Activated CD4-positive, alpha-beta T cell treated with anti-CD3 and anti-CD28 coated beads for 36 hours (primary cell): ENCODE data around the gene ZNF417. TPM values are rescaled to one million over a fixed set of nuclear protein-coding genes. Genes with fewer than 3 reads are reported as not detected.
"Not testable (repeated sequence)": the region's sequence is repeated elsewhere in the genome, so short reads cannot be mapped to it uniquely, and the experiment has no call there.

Experiments
- ATAC-seq: fragments of 200-7000 bp; cut with Tn5 transposase; one replicate; pipeline ENCODE4 v1.10.0; 2021; ENCODE audit warnings: mild to moderate bottlenecking, moderate library complexity
- CTCF ChIA-PET: fragments of 350-600 bp; sonication (Branson Sonifier 250); formaldehyde crosslinking; loops from one replicate; lab custom pipeline; 2021; ENCODE audit warnings: antibody characterized with exemption; lab: Charles Lee
- POLR2A ChIA-PET: fragments of 350-600 bp; sonication (Branson Sonifier 250); formaldehyde crosslinking; loops from one replicate; lab custom pipeline; 2021; ENCODE audit warnings: antibody characterized with exemption, inconsistent platforms; lab: Charles Lee
- DNase-seq: peaks from one replicate; pipeline ENCODE4 v3.0.0-alpha.2; 2020
- H3K27ac Mint-ChIP-seq: one replicate; pipeline ENCODE4 v1.8.0; 2021; ENCODE audit warnings: mixed read lengths
- H3K27me3 Mint-ChIP-seq: one replicate; pipeline ENCODE4 v1.8.0; 2021; ENCODE audit warnings: mixed read lengths
- H3K36me3 Mint-ChIP-seq: one replicate; pipeline ENCODE4 v1.8.0; 2021; ENCODE audit warnings: low read depth, mixed read lengths
- H3K4me1 Mint-ChIP-seq: one replicate; pipeline ENCODE4 v1.8.0; 2021; ENCODE audit warnings: mixed read lengths
- H3K4me3 Mint-ChIP-seq: one replicate; pipeline ENCODE4 v1.8.0; 2021; ENCODE audit warnings: mild to moderate bottlenecking, moderate library complexity, mixed read lengths
- H3K9me3 Mint-ChIP-seq: one replicate; pipeline ENCODE4 v1.8.0; 2021; ENCODE audit warnings: low read depth, mixed read lengths
- intact Hi-C, 2 experiments: fragments of 100-400 bp; cut with DNase I in 1 of 2; cut with micrococcal nuclease in 1 of 2; formaldehyde crosslinking; loops; one replicate each; pipeline versions ENCODE4 v1.14.2 to v1.15.1; 2022 to 2024; cut with DNase I, micrococcal nuclease
- total RNA-seq, 2 experiments: library from RNA; stranded (reverse); gene quantifications; one replicate each; pipeline ENCODE4 v1.2.3, GENCODE V29; 2021

ZNF417 gene
- 10 to 100 TPM; 12.7 to 14.1 TPM for total RNA-seq

GRCh38 chr19:57916168-57916995, at the start of gene ZNF417:
ZNF417 (minus strand) TSS chr19:57916592; CDS start chr19:57916411, 181 bp downstream.
- Mint-ChIP-seq H3K9me3 (peaks cover 35% of the 10 kb centered on the region), H3K4me3 (peak within 1 kb of the TSS; percentile 91), H3K27ac (peak within 1 kb of the TSS; percentile 96), H3K36me3 (peaks cover 67% of the 10 kb centered on the region), H3K4me1 (peaks cover 27% of the 10 kb centered on the region)
- ATAC-seq (peak; percentile 99), DNase-seq (peak; percentile 88)
- intact Hi-C loops, result loop anchor here (1.0 to 2.0 kb wide), 18 partner anchors 31 to 565 kb away; partner anchors contain the start of genes ZNF17 (in 2 of the 2), ZNF256 (in 2 of the 2), TRAPPC2B (in 1 of the 2) and ZNF274 (in 1 of the 2)
- ChIA-PET CTCF (interaction anchor here (0.7 kb wide), 2 partner anchors 18 to 25 kb away, joined by 3 to 6 read pairs; no protein-coding TSS in a partner anchor), POLR2A (interaction anchor here (0.6 to 1.1 kb wide), 5 partner anchors 20 to 1568 kb away, joined by 3 to 6 read pairs (median 3); partner anchors contain the start of gene ZNF776)
- H3K27me3 Mint-ChIP-seq, result not testable (repeated sequence)

- intact Hi-C loops, result no loop called here
- H3K9me3 Mint-ChIP-seq, result peaks cover 28% of the 10 kb centered on the region
- no peak overlapping the region for H3K27ac Mint-ChIP-seq
- H3K4me1 Mint-ChIP-seq, result no peaks in the 10 kb centered on the region
- H3K36me3 Mint-ChIP-seq, result peaks cover 34% of the 10 kb centered on the region
- ATAC-seq (no peak), DNase-seq (no peak)
- CTCF ChIA-PET, result no interaction called here
- H3K4me3 Mint-ChIP-seq, result no peak overlapping the region
- no peaks in the 10 kb centered on the region for H3K27me3 Mint-ChIP-seq
- POLR2A ChIA-PET, result no interaction called here
Observed at GRCh38 chr19:57964761-57965160, 48.4 kb upstream of the ZNF417 start.

- ChIA-PET CTCF (no interaction called here), POLR2A (no interaction called here)
- H3K9me3 Mint-ChIP-seq, result peaks cover 26% of the 10 kb centered on the region
- H3K4me3 Mint-ChIP-seq, result no peak overlapping the region
- no peaks in the 10 kb centered on the region for H3K4me1 Mint-ChIP-seq
- no peak overlapping the region for H3K27ac Mint-ChIP-seq
- H3K27me3 Mint-ChIP-seq, result no peaks in the 10 kb centered on the region
- ATAC-seq (no peak), DNase-seq (no peak)
- peaks cover 29% of the 10 kb centered on the region for H3K36me3 Mint-ChIP-seq
- intact Hi-C loops, result no loop called here
Observed at GRCh38 chr19:57961785-57962184, 45.4 kb upstream of the ZNF417 start.

- H3K4me1 Mint-ChIP-seq, result no peaks in the 10 kb centered on the region
- ATAC-seq (no peak), DNase-seq (no peak)
- peaks cover 25% of the 10 kb centered on the region for H3K36me3 Mint-ChIP-seq
- peaks cover 34% of the 10 kb centered on the region for H3K9me3 Mint-ChIP-seq
- H3K4me3 Mint-ChIP-seq, result no peak overlapping the region
- ChIA-PET POLR2A (no interaction called here), CTCF (no interaction called here)
- intact Hi-C loops, result no loop called here
- H3K27me3 Mint-ChIP-seq, result no peaks in the 10 kb centered on the region
- no peak overlapping the region for H3K27ac Mint-ChIP-seq
Observed at GRCh38 chr19:57954996-57955395, 38.6 kb upstream of the ZNF417 start.

GRCh38 chr19:57949702-57950101, 33.3 kb upstream of the ZNF417 start:
- Mint-ChIP-seq H3K36me3 (peaks cover 26% of the 10 kb centered on the region), H3K4me1 (peaks cover 16% of the 10 kb centered on the region), H3K27ac (no peak overlapping the region), H3K27me3 (no peaks in the 10 kb centered on the region), H3K4me3 (no peak overlapping the region), H3K9me3 (peaks cover 33% of the 10 kb centered on the region)
- POLR2A ChIA-PET, result no interaction called here
- intact Hi-C loops, result loop anchor here in 1 of 2 experiments (5.0 kb wide), 1 partner anchor 267 kb away; the partner anchor contains the start of gene ZNF551
- no peak for ATAC-seq
- no peak for DNase-seq
- CTCF ChIA-PET, result no interaction called here

- H3K27me3 Mint-ChIP-seq, result no peaks in the 10 kb centered on the region
- peaks cover 16% of the 10 kb centered on the region for H3K4me1 Mint-ChIP-seq
- ChIA-PET POLR2A (interaction anchor here (0.6 kb wide), 1 partner anchor 200 kb away, joined by 4 read pairs; no protein-coding TSS in a partner anchor), CTCF (no interaction called here)
- ATAC-seq (no peak), DNase-seq (no peak)
- peaks cover 34% of the 10 kb centered on the region for H3K9me3 Mint-ChIP-seq
- H3K36me3 Mint-ChIP-seq, result peaks cover 28% of the 10 kb centered on the region
- intact Hi-C loops, result loop anchor here in 1 of 2 experiments (5.0 kb wide), 1 partner anchor 267 kb away; the partner anchor contains the start of gene ZNF551
- no peak overlapping the region for H3K27ac Mint-ChIP-seq
- no peak overlapping the region for H3K4me3 Mint-ChIP-seq
Observed at GRCh38 chr19:57949296-57949695, 32.9 kb upstream of the ZNF417 start.

- Mint-ChIP-seq H3K9me3 (peaks cover 43% of the 10 kb centered on the region), H3K27ac (peak within 1 kb of the TSS; percentile 90), H3K27me3 (no peaks in the 10 kb centered on the region), H3K4me3 (peak within 1 kb of the TSS; percentile 87), H3K4me1 (peaks cover 16% of the 10 kb centered on the region), H3K36me3 (peaks cover 46% of the 10 kb centered on the region)
- peak; percentile 95 for DNase-seq
- intact Hi-C loops, result loop anchor here (1.0 to 5.0 kb wide), 12 partner anchors 12 to 558 kb away; partner anchors contain the start of genes ZNF417 (in 2 of the 2), ZNF606 (in 2 of the 2), ZNF211 (in 1 of the 2) and ZNF329 (in 1 of the 2)
- ChIA-PET POLR2A (no interaction called here), CTCF (interaction anchor here (0.6 to 1.0 kb wide), 2 partner anchors 12 to 1369 kb away, joined by 3 read pairs; partner anchors contain the start of gene ZNF418)
- ATAC-seq, result peak; percentile 99
Observed at GRCh38 chr19:57947419-57948134, 31.2 kb upstream of the ZNF417 start, which contains the start of gene ZNF256. ZNF256 (minus strand) TSS chr19:57947706; CDS start chr19:57947474, 232 bp downstream.

GRCh38 chr19:57947088-57947418, 30.7 kb upstream of the ZNF417 start:
- peaks cover 16% of the 10 kb centered on the region for H3K4me1 Mint-ChIP-seq
- H3K9me3 Mint-ChIP-seq, result peaks cover 47% of the 10 kb centered on the region
- no peak for ATAC-seq
- H3K27me3 Mint-ChIP-seq, result no peaks in the 10 kb centered on the region
- POLR2A ChIA-PET, result no interaction called here
- CTCF ChIA-PET, result interaction anchor here (1.0 kb wide), 1 partner anchor 12 kb away, joined by 3 read pairs; the partner anchor contains the start of gene ZNF418
- intact Hi-C loops, result loop anchor here (1.0 to 5.0 kb wide), 12 partner anchors 12 to 558 kb away; partner anchors contain the start of genes ZNF417 (in 2 of the 2), ZNF606 (in 2 of the 2), ZNF211 (in 1 of the 2) and ZNF329 (in 1 of the 2)
- H3K4me3 Mint-ChIP-seq, result peak overlapping the region; percentile 87
- no peak for DNase-seq
- peaks cover 51% of the 10 kb centered on the region for H3K36me3 Mint-ChIP-seq
- no peak overlapping the region for H3K27ac Mint-ChIP-seq

GRCh38 chr19:57946316-57946715, 29.9 kb upstream of the ZNF417 start:
- POLR2A ChIA-PET, result interaction anchor here (0.9 kb wide), 1 partner anchor 97 kb away, joined by 3 read pairs; no protein-coding TSS in a partner anchor
- intact Hi-C loops, result loop anchor here in 1 of 2 experiments (2.0 to 5.0 kb wide), 2 partner anchors 58 to 264 kb away; partner anchors contain the start of genes ZNF551 and ZNF814

GRCh38 chr19:57941593-57941992, 25.2 kb upstream of the ZNF417 start:
- Mint-ChIP-seq H3K4me3 (no peak overlapping the region), H3K4me1 (peaks cover 10% of the 10 kb centered on the region), H3K27me3 (no peaks in the 10 kb centered on the region), H3K9me3 (peaks cover 66% of the 10 kb centered on the region), H3K27ac (no peak overlapping the region), H3K36me3 (peaks cover 89% of the 10 kb centered on the region)
- CTCF ChIA-PET, result no interaction called here
- no peak for ATAC-seq
- no peak for DNase-seq
- intact Hi-C loops, result no loop called here
- POLR2A ChIA-PET, result no interaction called here

More at GRCh38 chr19:57946316-57946715, 29.9 kb upstream of the ZNF417 start:
- peak overlapping the region; percentile 72 for H3K27ac Mint-ChIP-seq
- no peak for DNase-seq
- no peak for ATAC-seq
- H3K4me3 Mint-ChIP-seq, result peak overlapping the region; percentile 87
- H3K36me3 Mint-ChIP-seq, result peaks cover 55% of the 10 kb centered on the region
- H3K4me1 Mint-ChIP-seq, result peaks cover 16% of the 10 kb centered on the region
- H3K27me3 Mint-ChIP-seq, result no peaks in the 10 kb centered on the region
- CTCF ChIA-PET, result interaction anchor here (0.6 kb wide), 1 partner anchor 185 kb away, joined by 3 read pairs; no protein-coding TSS in a partner anchor
- H3K9me3 Mint-ChIP-seq, result peaks cover 52% of the 10 kb centered on the region
